ENCODE results near the gene DPCD.

DPCD gene

GRCh38 chr10:101560298-101561067 lies 27.6 kb upstream of the DPCD start:
- Histone ChIP-seq H3K27me3 (ENCODE audit: control insufficient read depth, insufficient read depth, low read length) (no peaks in the 10 kb centered on the region), H3K27ac (ENCODE audit: low read length) (no peak overlapping the region), H3K4me1 (ENCODE audit: control insufficient read depth, insufficient read depth, low read length) (peaks cover 2% of the 10 kb centered on the region; the same call in 1 of the 2 replicates), H3K9me3 (ENCODE audit: control insufficient read depth, insufficient read depth, low read length) (no peaks in the 10 kb centered on the region), H3K4me3 (ENCODE audit: low read length) (no peak overlapping the region), H3K36me3 (ENCODE audit: control insufficient read depth, insufficient read depth, low read length) (no peaks in the 10 kb centered on the region)
- no CpG with 5 or more reads among the region's 2 CpGs for WGBS (ENCODE audit: insufficient coverage, insufficient read length)
- DNase-seq (ENCODE audit: low read depth, low spot score): no peak

GRCh38 chr10:101561068-101561915 lies 26.8 kb upstream of the DPCD start:
- no peak overlapping the region for H3K27ac ChIP-seq (ENCODE audit: low read length)
- WGBS (ENCODE audit: insufficient coverage, insufficient read length): no CpG with 5 or more reads among the region's 15 CpGs
- no peaks in the 10 kb centered on the region for H3K27me3 ChIP-seq (ENCODE audit: control insufficient read depth, insufficient read depth, low read length)
- peaks cover 3% of the 10 kb centered on the region for H3K4me1 ChIP-seq (ENCODE audit: control insufficient read depth, insufficient read depth, low read length)
- no peaks in the 10 kb centered on the region for H3K9me3 ChIP-seq (ENCODE audit: control insufficient read depth, insufficient read depth, low read length)
- H3K36me3 ChIP-seq (ENCODE audit: control insufficient read depth, insufficient read depth, low read length): no peaks in the 10 kb centered on the region
- no peak for DNase-seq (ENCODE audit: low read depth, low spot score)
- no peak overlapping the region for H3K4me3 ChIP-seq (ENCODE audit: low read length)

DNA sequence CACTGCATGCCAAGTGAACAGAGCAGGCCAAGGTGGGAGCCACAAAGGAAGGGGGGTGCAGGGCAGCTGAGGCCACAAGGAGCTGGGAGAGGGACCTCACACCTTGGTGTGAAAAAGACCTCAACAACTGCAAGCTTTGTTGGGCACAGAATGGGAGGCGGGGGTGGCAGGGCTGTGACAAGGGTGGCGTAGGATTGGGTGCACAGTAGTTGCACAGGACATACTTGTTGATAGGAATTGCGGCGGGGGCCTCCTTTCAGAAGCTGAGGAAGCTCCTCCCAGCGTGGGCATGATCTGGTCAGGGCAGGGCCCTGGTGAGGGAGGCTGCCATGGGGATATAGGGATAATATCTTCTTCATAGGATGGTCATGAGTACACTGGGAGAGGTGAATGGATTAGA lies 25.9 kb upstream of the DPCD start:
- no peaks in the 10 kb centered on the region; the same call in 1 of the 2 replicates for H3K27me3 ChIP-seq (ENCODE audit: control insufficient read depth, insufficient read depth, low read length)
- WGBS (ENCODE audit: insufficient coverage, insufficient read length): no CpG with 5 or more reads among the region's 5 CpGs
- no peaks in the 10 kb centered on the region for H3K36me3 ChIP-seq (ENCODE audit: control insufficient read depth, insufficient read depth, low read length)
- H3K4me1 ChIP-seq (ENCODE audit: control insufficient read depth, insufficient read depth, low read length): peaks cover 6% of the 10 kb centered on the region
- H3K9me3 ChIP-seq (ENCODE audit: control insufficient read depth, insufficient read depth, low read length): no peaks in the 10 kb centered on the region
- no peak overlapping the region for H3K4me3 ChIP-seq (ENCODE audit: low read length)
- no peak for DNase-seq (ENCODE audit: low read depth, low spot score)
- H3K27ac ChIP-seq (ENCODE audit: low read length): no peak overlapping the region

DNA sequence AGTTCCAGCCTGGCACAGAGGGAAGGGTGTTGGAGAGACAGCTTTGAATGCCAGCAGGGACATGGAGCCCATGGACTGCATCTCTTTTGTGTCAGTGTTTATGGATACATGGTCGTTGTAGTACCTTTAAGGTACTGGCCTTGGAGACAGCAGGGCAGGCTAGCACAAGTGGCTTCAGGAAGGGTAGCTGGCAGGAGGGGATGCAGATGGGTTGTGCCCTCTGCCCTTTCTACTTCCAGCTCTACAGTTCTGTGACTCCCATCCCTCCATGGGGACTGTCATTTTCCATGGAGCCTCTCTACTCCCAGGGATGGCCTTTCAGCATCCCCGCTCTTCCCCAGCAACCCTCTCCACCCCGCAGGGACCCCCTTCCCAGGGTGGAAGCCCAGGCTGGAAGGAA lies 25.1 kb upstream of the DPCD start:
- peaks cover 6% of the 10 kb centered on the region for H3K4me1 ChIP-seq (ENCODE audit: control insufficient read depth, insufficient read depth, low read length)
- no peaks in the 10 kb centered on the region for H3K36me3 ChIP-seq (ENCODE audit: control insufficient read depth, insufficient read depth, low read length)
- no peak overlapping the region for H3K4me3 ChIP-seq (ENCODE audit: low read length)
- WGBS (ENCODE audit: insufficient coverage, insufficient read length): no CpG with 5 or more reads among the region's 3 CpGs
- no peak for DNase-seq (ENCODE audit: low read depth, low spot score)
- H3K9me3 ChIP-seq (ENCODE audit: control insufficient read depth, insufficient read depth, low read length): no peaks in the 10 kb centered on the region
- no peaks in the 10 kb centered on the region; the same call in 1 of the 2 replicates for H3K27me3 ChIP-seq (ENCODE audit: control insufficient read depth, insufficient read depth, low read length)
- H3K27ac ChIP-seq (ENCODE audit: low read length): no peak overlapping the region

DNA sequence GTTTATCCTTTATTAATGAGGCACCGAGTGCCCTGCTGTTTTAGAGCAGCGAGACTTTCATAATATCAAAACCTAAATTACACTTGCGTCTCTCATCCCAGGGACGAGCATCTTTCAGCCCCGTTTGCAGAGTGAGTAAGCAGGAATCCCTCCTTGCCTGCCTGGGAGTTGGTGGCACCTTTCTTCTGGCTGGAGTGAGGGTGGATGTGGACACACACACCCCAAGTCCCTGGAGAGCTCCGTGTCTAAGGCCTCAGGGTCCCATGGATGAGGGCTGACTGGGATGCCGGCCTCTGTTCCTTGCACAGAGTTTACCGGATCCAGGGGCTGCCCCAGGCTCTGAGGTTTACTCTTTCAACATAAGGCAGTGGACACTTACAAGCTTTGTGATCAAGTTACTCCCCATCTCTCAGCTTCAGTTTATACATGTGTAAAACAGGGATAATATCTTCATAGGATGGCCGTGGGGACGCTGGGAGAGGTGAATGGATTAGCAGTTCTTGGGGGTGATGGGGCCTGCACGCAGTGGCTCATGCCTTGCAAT lies 24.6 kb upstream of the DPCD start:
- Histone ChIP-seq H3K4me3 (ENCODE audit: low read length) (no peak overlapping the region), H3K9me3 (ENCODE audit: control insufficient read depth, insufficient read depth, low read length) (no peaks in the 10 kb centered on the region), H3K27me3 (ENCODE audit: control insufficient read depth, insufficient read depth, low read length) (peaks cover 2% of the 10 kb centered on the region; the same call in 1 of the 2 replicates), H3K27ac (ENCODE audit: low read length) (no peak overlapping the region), H3K4me1 (ENCODE audit: control insufficient read depth, insufficient read depth, low read length) (peaks cover 5% of the 10 kb centered on the region), H3K36me3 (ENCODE audit: control insufficient read depth, insufficient read depth, low read length) (no peaks in the 10 kb centered on the region)
- no peak for DNase-seq (ENCODE audit: low read depth, low spot score)
- no CpG with 5 or more reads among the region's 11 CpGs for WGBS (ENCODE audit: insufficient coverage, insufficient read length)

DNA sequence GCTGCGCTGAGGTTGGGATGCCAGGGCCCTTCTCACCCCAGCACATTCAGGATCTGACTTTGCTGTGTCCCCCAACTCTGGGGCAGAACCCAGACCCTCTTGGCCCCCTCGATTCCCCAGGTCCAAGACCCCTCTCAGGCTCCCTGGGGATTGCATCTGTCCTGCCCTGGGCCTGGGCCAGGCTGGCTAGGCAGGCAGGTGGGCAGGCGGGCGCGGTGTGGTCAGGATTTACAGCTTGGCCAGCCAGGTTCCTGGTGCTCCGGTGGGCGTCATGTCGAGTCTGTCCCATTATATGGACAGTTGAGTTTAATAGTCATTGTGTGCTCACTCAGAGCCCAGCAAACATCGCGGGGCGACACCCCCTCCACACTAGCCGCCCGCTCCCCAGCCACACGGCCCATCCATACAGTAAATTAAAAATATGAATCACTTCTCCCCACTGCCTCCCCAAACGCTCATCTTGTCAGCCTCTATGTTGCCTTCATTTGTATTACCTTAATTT lies 23.6 kb upstream of the DPCD start:
- no CpG with 5 or more reads among the region's 15 CpGs for WGBS (ENCODE audit: insufficient coverage, insufficient read length)
- H3K36me3 ChIP-seq (ENCODE audit: control insufficient read depth, insufficient read depth, low read length): no peaks in the 10 kb centered on the region

GRCh38 chr10:101565370-101565900 lies 22.7 kb upstream of the DPCD start:
- H3K4me1 ChIP-seq (ENCODE audit: control insufficient read depth, insufficient read depth, low read length): peaks cover 5% of the 10 kb centered on the region; the same call in 1 of the 2 replicates
- no peaks in the 10 kb centered on the region for H3K9me3 ChIP-seq (ENCODE audit: control insufficient read depth, insufficient read depth, low read length)
- H3K4me3 ChIP-seq (ENCODE audit: low read length): no peak overlapping the region
- H3K27me3 ChIP-seq (ENCODE audit: control insufficient read depth, insufficient read depth, low read length): peaks cover 3% of the 10 kb centered on the region; the same call in 1 of the 2 replicates
- no peak overlapping the region for H3K27ac ChIP-seq (ENCODE audit: low read length)
- no peaks in the 10 kb centered on the region for H3K36me3 ChIP-seq (ENCODE audit: control insufficient read depth, insufficient read depth, low read length)
- WGBS (ENCODE audit: insufficient coverage, insufficient read length): no CpG with 5 or more reads among the region's 5 CpGs
- no peak for DNase-seq (ENCODE audit: low read depth, low spot score)

More for the DNA sequence above, 23.6 kb upstream of the DPCD start:
- Histone ChIP-seq H3K27me3 (ENCODE audit: control insufficient read depth, insufficient read depth, low read length) (peaks cover 3% of the 10 kb centered on the region; the same call in 1 of the 2 replicates), H3K9me3 (ENCODE audit: control insufficient read depth, insufficient read depth, low read length) (no peaks in the 10 kb centered on the region), H3K4me1 (ENCODE audit: control insufficient read depth, insufficient read depth, low read length) (peaks cover 5% of the 10 kb centered on the region; the same call in 1 of the 2 replicates), H3K4me3 (ENCODE audit: low read length) (no peak overlapping the region), H3K27ac (ENCODE audit: low read length) (no peak overlapping the region)
- no peak for DNase-seq (ENCODE audit: low read depth, low spot score)

DNA sequence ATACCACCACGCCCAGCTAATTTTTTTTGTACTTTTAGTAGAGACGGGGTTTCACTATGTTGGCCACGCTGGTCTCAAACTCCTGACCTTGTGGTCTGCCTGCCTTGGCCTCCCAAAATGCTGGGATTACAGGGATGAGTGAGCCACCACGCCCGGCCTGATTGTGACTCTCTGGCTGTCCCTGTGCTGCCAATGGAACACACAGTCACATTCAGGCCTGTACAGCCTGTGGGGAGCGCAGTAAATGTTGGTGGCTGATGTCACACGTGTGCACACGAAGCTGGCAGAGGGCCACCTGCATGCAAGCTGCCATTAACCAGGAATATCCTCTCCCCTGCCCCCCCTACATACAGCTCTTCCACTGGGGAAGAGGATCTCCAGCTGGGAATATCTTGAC lies 22.2 kb upstream of the DPCD start:
- no peak for DNase-seq (ENCODE audit: low read depth, low spot score)
- H3K9me3 ChIP-seq (ENCODE audit: control insufficient read depth, insufficient read depth, low read length): no peaks in the 10 kb centered on the region
- peaks cover 3% of the 10 kb centered on the region; the same call in 1 of the 2 replicates for H3K27me3 ChIP-seq (ENCODE audit: control insufficient read depth, insufficient read depth, low read length)
- no CpG with 5 or more reads among the region's 8 CpGs for WGBS (ENCODE audit: insufficient coverage, insufficient read length)
- no peak overlapping the region for H3K27ac ChIP-seq (ENCODE audit: low read length)
- no peak overlapping the region for H3K4me3 ChIP-seq (ENCODE audit: low read length)
- no peaks in the 10 kb centered on the region for H3K36me3 ChIP-seq (ENCODE audit: control insufficient read depth, insufficient read depth, low read length)
- peaks cover 6% of the 10 kb centered on the region; the same call in 1 of the 2 replicates for H3K4me1 ChIP-seq (ENCODE audit: control insufficient read depth, insufficient read depth, low read length)

GRCh38 chr10:101566333-101567164 lies 21.6 kb upstream of the DPCD start:
- Histone ChIP-seq H3K9me3 (ENCODE audit: control insufficient read depth, insufficient read depth, low read length) (no peaks in the 10 kb centered on the region), H3K4me1 (ENCODE audit: control insufficient read depth, insufficient read depth, low read length) (peaks cover 6% of the 10 kb centered on the region; the same call in 1 of the 2 replicates), H3K27me3 (ENCODE audit: control insufficient read depth, insufficient read depth, low read length) (peaks cover 4% of the 10 kb centered on the region; the same call in 1 of the 2 replicates), H3K4me3 (ENCODE audit: low read length) (no peak overlapping the region), H3K27ac (ENCODE audit: low read length) (no peak overlapping the region), H3K36me3 (ENCODE audit: control insufficient read depth, insufficient read depth, low read length) (no peaks in the 10 kb centered on the region)
- no peak for DNase-seq (ENCODE audit: low read depth, low spot score)
- no CpG with 5 or more reads among the region's 59 CpGs for WGBS (ENCODE audit: insufficient coverage, insufficient read length)

Measured in iPS DF 6.9 (cell line).